Inferior parietal cortex (tissue), 1 donor: ENCODE measurements around the gene KANK3.
A peak's percentile ranks its signal among the peaks of the same experiment; 100 is the strongest.
"Not testable (repeated sequence)": the region's sequence is repeated elsewhere in the genome, so short reads cannot be mapped to it uniquely, and the experiment has no call there.

ENCODE experiments used
- DNase-seq: peaks from one replicate; pipeline ENCODE4 v3.0.0-alpha.2; 2016; ENCODE audit errors: extremely low spot score

The KANK3 gene

GRCh38 chr19:8342684-8343482, at the start of gene KANK3:
Gene KANK3, minus strand, starts transcription at chr19:8343262. Its CDS starts 5,434 bp downstream, at chr19:8337828.
- DNase-seq = peak; percentile 84

GRCh38 chr19:8392017-8392591, 49.0 kb upstream of the KANK3 start:
- DNase-seq = no peak

- DNase-seq = no peak
These were observed 48.3 kb upstream of the KANK3 start for GRCh38 chr19:8391198-8392016.

- peak; percentile 75 for DNase-seq
These were observed 47.5 kb upstream of the KANK3 start for GRCh38 chr19:8390617-8390981.

- peak; percentile 99 for DNase-seq
These were observed 47.0 kb upstream of the KANK3 start, which contains the start of gene RAB11B for GRCh38 chr19:8389891-8390616. Gene RAB11B, plus strand, starts transcription at chr19:8390360. Its CDS starts 57 bp downstream, at chr19:8390417.

- DNase-seq = no peak
These were observed 45.5 kb upstream of the KANK3 start for GRCh38 chr19:8388612-8388958.

GRCh38 chr19:8387688-8388611, 44.9 kb upstream of the KANK3 start:
- DNase-seq = no peak

GRCh38 chr19:8386990-8387389, 43.9 kb upstream of the KANK3 start:
- no peak for DNase-seq

GRCh38 chr19:8386419-8386818, 43.4 kb upstream of the KANK3 start:
- DNase-seq = not testable (repeated sequence)

GRCh38 chr19:8385566-8385965, 42.5 kb upstream of the KANK3 start:
- DNase-seq = not testable (repeated sequence)

GRCh38 chr19:8385103-8385502, 42.0 kb upstream of the KANK3 start:
- DNase-seq = not testable (repeated sequence)

GRCh38 chr19:8384569-8384968, 41.5 kb upstream of the KANK3 start:
- DNase-seq = not testable (repeated sequence)

GRCh38 chr19:8379156-8379891, 36.3 kb upstream of the KANK3 start:
- not testable (repeated sequence) for DNase-seq

GRCh38 chr19:8377598-8377997, 34.5 kb upstream of the KANK3 start:
- no peak for DNase-seq

- not testable (repeated sequence) for DNase-seq
These were observed 33.4 kb upstream of the KANK3 start for GRCh38 chr19:8376373-8376974.

- DNase-seq = not testable (repeated sequence)
These were observed 32.7 kb upstream of the KANK3 start for GRCh38 chr19:8375766-8376165.

GRCh38 chr19:8373867-8374813, 31.1 kb upstream of the KANK3 start:
- DNase-seq = no peak
